MM.1S (cell line): ENCODE results near the gene FCHO1.

ENCODE experiments used
- EZH2 ChIP-seq: fragments of 300-600 bp; sonication (generic); optimal IDR thresholded peaks from 2 replicates; pipeline ENCODE3; 2017; ENCODE audit warnings: low read depth, mild to moderate bottlenecking, antibody characterized with exemption, low read length, mixed read lengths
- TF ChIP-seq, protein P1 (sequence below): fragments of 300-600 bp; sonication (generic); IDR thresholded peaks from 2 replicates; pipeline ENCODE4 v1.5.1; 2016; ENCODE audit warnings: antibody characterized with exemption, low read length, mixed read lengths

DNA sequence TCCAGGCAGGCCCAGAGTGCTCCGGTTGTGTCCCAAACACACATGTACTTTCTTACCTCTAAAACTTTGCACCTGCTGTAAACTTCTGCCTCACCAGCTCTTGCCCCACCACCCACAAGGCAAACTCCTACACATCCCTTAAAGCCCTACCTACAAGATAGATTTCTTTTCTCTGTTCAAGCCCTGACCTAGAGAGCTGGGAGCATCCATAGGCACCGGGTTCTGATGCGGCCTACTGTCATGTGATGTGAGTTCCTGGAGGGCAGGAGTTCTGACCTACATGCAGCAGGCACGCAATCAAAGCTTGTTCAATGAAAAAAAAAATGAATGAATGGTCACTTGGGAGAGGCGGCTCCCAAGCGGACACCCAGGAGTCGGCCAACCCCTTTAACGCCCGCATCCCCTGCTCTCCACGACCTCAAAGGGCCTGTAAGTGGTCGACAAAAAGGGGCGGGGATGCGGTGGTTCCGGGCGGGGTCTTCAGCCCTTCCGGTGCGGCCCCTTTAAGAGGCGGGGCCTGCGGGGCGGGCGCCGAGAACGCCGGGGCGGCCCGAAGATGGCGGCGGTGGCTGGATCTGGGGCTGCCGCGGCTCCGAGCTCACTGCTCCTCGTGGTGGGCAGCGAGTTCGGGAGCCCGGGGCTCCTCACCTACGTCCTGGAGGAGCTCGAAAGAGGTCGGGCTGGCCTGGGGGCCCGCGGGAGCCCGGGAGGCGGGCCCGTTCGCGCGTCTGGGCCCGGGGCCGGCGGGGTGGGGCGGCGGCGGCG lies 32.1 kb upstream of the FCHO1 start, which contains the start of gene MAP1S:
- TF ChIP-seq EZH2, result no peak
- TF ChIP-seq, protein P1, sequence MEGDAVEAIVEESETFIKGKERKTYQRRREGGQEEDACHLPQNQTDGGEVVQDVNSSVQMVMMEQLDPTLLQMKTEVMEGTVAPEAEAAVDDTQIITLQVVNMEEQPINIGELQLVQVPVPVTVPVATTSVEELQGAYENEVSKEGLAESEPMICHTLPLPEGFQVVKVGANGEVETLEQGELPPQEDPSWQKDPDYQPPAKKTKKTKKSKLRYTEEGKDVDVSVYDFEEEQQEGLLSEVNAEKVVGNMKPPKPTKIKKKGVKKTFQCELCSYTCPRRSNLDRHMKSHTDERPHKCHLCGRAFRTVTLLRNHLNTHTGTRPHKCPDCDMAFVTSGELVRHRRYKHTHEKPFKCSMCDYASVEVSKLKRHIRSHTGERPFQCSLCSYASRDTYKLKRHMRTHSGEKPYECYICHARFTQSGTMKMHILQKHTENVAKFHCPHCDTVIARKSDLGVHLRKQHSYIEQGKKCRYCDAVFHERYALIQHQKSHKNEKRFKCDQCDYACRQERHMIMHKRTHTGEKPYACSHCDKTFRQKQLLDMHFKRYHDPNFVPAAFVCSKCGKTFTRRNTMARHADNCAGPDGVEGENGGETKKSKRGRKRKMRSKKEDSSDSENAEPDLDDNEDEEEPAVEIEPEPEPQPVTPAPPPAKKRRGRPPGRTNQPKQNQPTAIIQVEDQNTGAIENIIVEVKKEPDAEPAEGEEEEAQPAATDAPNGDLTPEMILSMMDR, result no peak
